ENCODE data around the gene COMT.

The COMT gene

GRCh38 chr22:19981961-19982920, 40.7 kb downstream of the COMT start:
- no peaks in the 10 kb centered on the region for H3K9me3 ChIP-seq (ENCODE audit: insufficient read depth, low read depth, low read length)
- no peaks in the 10 kb centered on the region for H3K27me3 ChIP-seq (ENCODE audit: insufficient read depth, low read length, poor library complexity, severe bottlenecking)
- no peak overlapping the region for H3K4me2 ChIP-seq (ENCODE audit: low read depth, low read length, poor library complexity, severe bottlenecking)
- no peaks in the 10 kb centered on the region for H3F3A ChIP-seq (ENCODE audit: low read depth)
- no peaks in the 10 kb centered on the region for H3K36me3 ChIP-seq (ENCODE audit: insufficient read depth, low read length)
- no peak overlapping the region for H2AFZ ChIP-seq (ENCODE audit: low read length)
- no peak overlapping the region for H3K9ac ChIP-seq (ENCODE audit: low read depth, low read length, poor library complexity, severe bottlenecking)
- H4K20me1 ChIP-seq (ENCODE audit: insufficient read depth, low read length, poor library complexity, severe bottlenecking) = no peaks in the 10 kb centered on the region
- no peak overlapping the region for H3K4me3 ChIP-seq (ENCODE audit: low read length, poor library complexity, severe bottlenecking)
- H3K4me1 ChIP-seq (ENCODE audit: insufficient read depth, low read length, poor library complexity, severe bottlenecking) = peaks cover 2% of the 10 kb centered on the region
- no peaks in the 10 kb centered on the region for H3K79me2 ChIP-seq (ENCODE audit: insufficient read depth, low read length)
- no peaks in the 10 kb centered on the region for H3K9me2 ChIP-seq (replicated peaks; ENCODE audit: low read depth, low read length)
- TF ChIP-seq CTCF (conservative IDR thresholded peaks at IDR 0.05; ENCODE audit: low read length) (no peak), EZH2phosphoT487 (IDR thresholded peaks at IDR 0.05; ENCODE audit: borderline replicate concordance) (no peak)

- Histone ChIP-seq H2AFZ (ENCODE audit: low read length) (no peak overlapping the region), H3K4me3 (ENCODE audit: low read length, poor library complexity, severe bottlenecking) (no peak overlapping the region), H3K4me1 (ENCODE audit: insufficient read depth, low read length, poor library complexity, severe bottlenecking) (peaks cover 2% of the 10 kb centered on the region), H3K79me2 (ENCODE audit: insufficient read depth, low read length) (no peaks in the 10 kb centered on the region), H3F3A (ENCODE audit: low read depth) (no peaks in the 10 kb centered on the region), H3K27me3 (ENCODE audit: insufficient read depth, low read length, poor library complexity, severe bottlenecking) (no peaks in the 10 kb centered on the region), H3K9ac (ENCODE audit: low read depth, low read length, poor library complexity, severe bottlenecking) (no peak overlapping the region), H3K9me2 (replicated peaks; ENCODE audit: low read depth, low read length) (no peaks in the 10 kb centered on the region), H3K4me2 (ENCODE audit: low read depth, low read length, poor library complexity, severe bottlenecking) (no peak overlapping the region), H4K20me1 (ENCODE audit: insufficient read depth, low read length, poor library complexity, severe bottlenecking) (no peaks in the 10 kb centered on the region), H3K36me3 (ENCODE audit: insufficient read depth, low read length) (no peaks in the 10 kb centered on the region), H3K9me3 (ENCODE audit: insufficient read depth, low read depth, low read length) (no peaks in the 10 kb centered on the region)
- TF ChIP-seq CTCF (conservative IDR thresholded peaks at IDR 0.05; ENCODE audit: low read length) (no peak), EZH2phosphoT487 (IDR thresholded peaks at IDR 0.05; ENCODE audit: borderline replicate concordance) (no peak)
Measured at GRCh38 chr22:19982991-19983578, 41.5 kb downstream of the COMT start.

- H3K9ac ChIP-seq (ENCODE audit: low read depth, low read length, poor library complexity, severe bottlenecking) = no peak overlapping the region
- H3K4me2 ChIP-seq (ENCODE audit: low read depth, low read length, poor library complexity, severe bottlenecking) = no peak overlapping the region
- H4K20me1 ChIP-seq (ENCODE audit: insufficient read depth, low read length, poor library complexity, severe bottlenecking) = no peaks in the 10 kb centered on the region
- H3K4me1 ChIP-seq (ENCODE audit: insufficient read depth, low read length, poor library complexity, severe bottlenecking) = peaks cover 2% of the 10 kb centered on the region
- H3K9me3 ChIP-seq (ENCODE audit: insufficient read depth, low read depth, low read length) = no peaks in the 10 kb centered on the region
- H3F3A ChIP-seq (ENCODE audit: low read depth) = no peaks in the 10 kb centered on the region
- H3K27me3 ChIP-seq (ENCODE audit: insufficient read depth, low read length, poor library complexity, severe bottlenecking) = no peaks in the 10 kb centered on the region
- no peak overlapping the region for H2AFZ ChIP-seq (ENCODE audit: low read length)
- no peaks in the 10 kb centered on the region for H3K79me2 ChIP-seq (ENCODE audit: insufficient read depth, low read length)
- H3K4me3 ChIP-seq (ENCODE audit: low read length, poor library complexity, severe bottlenecking) = no peak overlapping the region
- H3K9me2 ChIP-seq (replicated peaks; ENCODE audit: low read depth, low read length) = no peaks in the 10 kb centered on the region
- TF ChIP-seq CTCF (conservative IDR thresholded peaks at IDR 0.05; ENCODE audit: low read length) (no peak), EZH2phosphoT487 (IDR thresholded peaks at IDR 0.05; ENCODE audit: borderline replicate concordance) (no peak)
- H3K36me3 ChIP-seq (ENCODE audit: insufficient read depth, low read length) = no peaks in the 10 kb centered on the region
Measured at GRCh38 chr22:19983741-19984140, 42.2 kb downstream of the COMT start.

All from Loucy (cell line).